ENCODE data around the gene CUTA. TPM values are rescaled to one million over a fixed set of nuclear protein-coding genes. Genes with fewer than 3 reads are reported as not detected.
A peak's percentile ranks its signal among the peaks of the same experiment; 100 is the strongest.
"Not testable (repeated sequence)": the region's sequence is repeated elsewhere in the genome, so short reads cannot be mapped to it uniquely, and the experiment has no call there.

CUTA gene
- total RNA-seq, 1 donor from 2014 or later = 73.2 TPM

DNA sequence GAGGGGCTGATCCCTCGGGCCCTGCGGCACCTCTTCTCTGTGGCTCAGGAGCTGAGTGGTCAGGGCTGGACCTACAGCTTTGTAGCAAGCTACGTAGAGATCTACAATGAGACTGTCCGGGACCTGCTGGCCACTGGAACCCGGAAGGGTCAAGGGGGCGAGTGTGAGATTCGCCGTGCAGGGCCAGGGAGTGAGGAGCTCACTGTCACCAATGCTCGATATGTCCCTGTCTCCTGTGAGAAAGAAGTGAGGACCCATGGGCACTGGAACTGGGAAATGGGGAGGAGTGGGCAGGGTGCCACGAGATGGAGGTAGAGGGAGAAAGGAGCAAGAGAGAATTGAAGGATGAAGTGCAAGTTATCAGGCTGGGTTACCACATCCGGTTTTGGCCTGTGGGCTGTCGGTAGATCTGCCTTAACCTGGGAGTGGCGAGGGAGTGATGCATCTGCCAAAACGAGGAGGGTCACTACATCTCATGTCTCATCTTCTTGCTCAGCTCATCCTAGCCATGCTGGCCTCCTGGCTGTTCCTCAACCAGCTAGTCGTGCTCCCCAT, 12.4 kb downstream of the CUTA start:
- Histone ChIP-seq H3K27me3 (no peaks in the 10 kb centered on the region), H3K4me3 (no peak overlapping the region), H3K36me3 (no peaks in the 10 kb centered on the region), H3K9me3 (no peaks in the 10 kb centered on the region), H3K4me1 (peaks cover 8% of the 10 kb centered on the region), H3K27ac (no peak overlapping the region)
- intact Hi-C loops (cut with DNase I) = no loop called here
- peak in 1 of 2 donors; percentile 71 for DNase-seq (ENCODE audit: extremely low spot score in 2 of 2)
- TF ChIP-seq, protein P1, sequence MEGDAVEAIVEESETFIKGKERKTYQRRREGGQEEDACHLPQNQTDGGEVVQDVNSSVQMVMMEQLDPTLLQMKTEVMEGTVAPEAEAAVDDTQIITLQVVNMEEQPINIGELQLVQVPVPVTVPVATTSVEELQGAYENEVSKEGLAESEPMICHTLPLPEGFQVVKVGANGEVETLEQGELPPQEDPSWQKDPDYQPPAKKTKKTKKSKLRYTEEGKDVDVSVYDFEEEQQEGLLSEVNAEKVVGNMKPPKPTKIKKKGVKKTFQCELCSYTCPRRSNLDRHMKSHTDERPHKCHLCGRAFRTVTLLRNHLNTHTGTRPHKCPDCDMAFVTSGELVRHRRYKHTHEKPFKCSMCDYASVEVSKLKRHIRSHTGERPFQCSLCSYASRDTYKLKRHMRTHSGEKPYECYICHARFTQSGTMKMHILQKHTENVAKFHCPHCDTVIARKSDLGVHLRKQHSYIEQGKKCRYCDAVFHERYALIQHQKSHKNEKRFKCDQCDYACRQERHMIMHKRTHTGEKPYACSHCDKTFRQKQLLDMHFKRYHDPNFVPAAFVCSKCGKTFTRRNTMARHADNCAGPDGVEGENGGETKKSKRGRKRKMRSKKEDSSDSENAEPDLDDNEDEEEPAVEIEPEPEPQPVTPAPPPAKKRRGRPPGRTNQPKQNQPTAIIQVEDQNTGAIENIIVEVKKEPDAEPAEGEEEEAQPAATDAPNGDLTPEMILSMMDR (IDR thresholded peaks at IDR 0.05) = no peak
- TF ChIP-seq POLR2A (IDR thresholded peaks at IDR 0.05) = no peak
- TF ChIP-seq POLR2AphosphoS5 (IDR thresholded peaks at IDR 0.05; ENCODE audit: insufficient read depth in 1 of 2, low read depth in 1 of 2) = no peak

DNA sequence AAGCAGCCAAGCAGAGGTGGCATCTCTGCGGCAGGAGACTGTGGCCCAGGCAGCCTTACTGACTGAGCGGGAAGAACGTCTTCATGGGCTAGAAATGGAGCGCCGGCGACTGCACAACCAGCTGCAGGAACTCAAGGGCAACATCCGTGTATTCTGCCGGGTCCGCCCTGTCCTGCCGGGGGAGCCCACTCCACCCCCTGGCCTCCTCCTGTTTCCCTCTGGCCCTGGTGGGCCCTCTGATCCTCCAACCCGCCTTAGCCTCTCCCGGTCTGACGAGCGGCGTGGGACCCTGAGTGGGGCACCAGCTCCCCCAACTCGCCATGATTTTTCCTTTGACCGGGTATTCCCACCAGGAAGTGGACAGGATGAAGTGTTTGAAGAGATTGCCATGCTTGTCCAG, 13.0 kb downstream of the CUTA start:
- no peaks in the 10 kb centered on the region for H3K36me3 ChIP-seq
- intact Hi-C loops (cut with DNase I) = no loop called here
- no peak overlapping the region for H3K27ac ChIP-seq
- H3K4me1 ChIP-seq = peaks cover 7% of the 10 kb centered on the region
- H3K4me3 ChIP-seq = no peak overlapping the region
- TF ChIP-seq, protein P1 (IDR thresholded peaks at IDR 0.05) = no peak
- no peak for TF ChIP-seq POLR2A (IDR thresholded peaks at IDR 0.05)
- no peak for TF ChIP-seq POLR2AphosphoS5 (IDR thresholded peaks at IDR 0.05; ENCODE audit: insufficient read depth in 1 of 2, low read depth in 1 of 2)
- H3K9me3 ChIP-seq = no peaks in the 10 kb centered on the region
- no peaks in the 10 kb centered on the region for H3K27me3 ChIP-seq
- DNase-seq (ENCODE audit: extremely low spot score in 2 of 2) = peak in 1 of 2 donors; percentile 64

DNA sequence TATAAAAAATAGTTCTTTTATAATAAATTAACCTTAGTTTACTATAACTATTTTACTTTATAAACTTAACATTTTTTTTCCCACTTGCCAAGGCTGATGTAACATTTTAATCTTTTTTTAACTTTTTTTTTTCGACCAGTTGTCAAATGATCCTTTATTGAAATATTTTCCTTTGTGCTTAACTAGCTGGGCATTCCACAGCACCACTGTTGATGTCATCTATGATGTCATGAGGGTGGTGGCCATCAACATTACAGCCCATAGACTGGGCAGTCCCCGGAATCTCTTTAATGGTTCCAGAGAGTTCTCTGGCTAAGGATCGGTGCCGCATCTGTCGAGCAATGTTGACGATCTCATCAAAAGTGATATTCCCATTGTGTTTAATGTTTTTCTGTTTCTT, 18.0 kb downstream of the CUTA start:
- DNase-seq (ENCODE audit: extremely low spot score in 2 of 2); H3K27ac ChIP-seq; H3K9me3 ChIP-seq; intact Hi-C loops (cut with DNase I); H3K4me1 ChIP-seq; H3K27me3 ChIP-seq; H3K36me3 ChIP-seq; H3K4me3 ChIP-seq: not testable (repeated sequence)

DNA sequence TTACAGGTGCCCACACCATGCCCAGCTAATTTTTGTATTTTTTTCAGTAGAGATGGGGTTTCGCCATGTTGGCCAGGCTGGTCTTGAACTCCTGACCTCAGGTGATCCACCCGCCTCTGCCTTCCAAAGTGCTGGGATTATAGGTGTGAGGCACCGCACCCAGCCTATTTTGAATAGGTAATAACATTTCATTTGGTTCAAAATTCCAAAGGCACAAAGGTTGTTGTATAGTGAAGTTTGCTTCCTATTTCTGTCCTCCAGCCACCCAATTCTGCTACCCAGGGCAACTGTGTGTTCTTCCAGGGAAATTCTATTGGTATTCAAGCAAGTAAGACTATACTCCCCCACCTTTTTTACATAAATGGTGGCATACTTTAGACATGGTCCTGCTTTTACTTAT, 19.3 kb downstream of the CUTA start:
- H3K4me3 ChIP-seq; H3K27me3 ChIP-seq; H3K4me1 ChIP-seq; DNase-seq (ENCODE audit: extremely low spot score in 2 of 2); H3K9me3 ChIP-seq; H3K36me3 ChIP-seq; intact Hi-C loops (cut with DNase I); H3K27ac ChIP-seq: not testable (repeated sequence)

DNA sequence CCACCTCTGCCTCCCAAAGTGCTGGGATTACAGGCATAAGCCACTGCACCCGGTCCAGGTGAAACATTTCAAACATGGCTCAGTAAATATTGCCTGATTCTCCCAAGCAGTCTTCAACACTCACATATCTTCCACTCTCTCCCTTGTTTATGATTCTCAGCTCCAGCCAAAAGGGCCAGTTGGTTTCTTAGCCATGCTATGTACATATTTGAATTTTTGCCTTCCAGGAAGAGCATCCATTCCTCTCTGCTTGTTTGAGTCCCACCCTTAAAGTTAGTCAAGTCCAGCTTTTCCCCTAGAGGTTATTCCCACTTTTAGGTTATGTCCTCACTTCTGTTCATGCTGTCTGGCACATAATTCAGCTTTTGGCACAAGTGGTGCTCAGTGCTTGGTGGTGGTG, 20.4 kb downstream of the CUTA start:
- intact Hi-C loops (cut with DNase I) = no loop called here
- no peak for DNase-seq (ENCODE audit: extremely low spot score in 2 of 2)
- Histone ChIP-seq H3K9me3 (no peaks in the 10 kb centered on the region), H3K27ac (no peak overlapping the region), H3K4me3 (no peak overlapping the region), H3K4me1 (no peaks in the 10 kb centered on the region), H3K36me3 (no peaks in the 10 kb centered on the region), H3K27me3 (no peaks in the 10 kb centered on the region)
- no peak for TF ChIP-seq POLR2A (IDR thresholded peaks at IDR 0.05)
- TF ChIP-seq, protein P1 (IDR thresholded peaks at IDR 0.05) = no peak
- no peak for TF ChIP-seq POLR2AphosphoS5 (IDR thresholded peaks at IDR 0.05; ENCODE audit: insufficient read depth in 1 of 2, low read depth in 1 of 2)

DNA sequence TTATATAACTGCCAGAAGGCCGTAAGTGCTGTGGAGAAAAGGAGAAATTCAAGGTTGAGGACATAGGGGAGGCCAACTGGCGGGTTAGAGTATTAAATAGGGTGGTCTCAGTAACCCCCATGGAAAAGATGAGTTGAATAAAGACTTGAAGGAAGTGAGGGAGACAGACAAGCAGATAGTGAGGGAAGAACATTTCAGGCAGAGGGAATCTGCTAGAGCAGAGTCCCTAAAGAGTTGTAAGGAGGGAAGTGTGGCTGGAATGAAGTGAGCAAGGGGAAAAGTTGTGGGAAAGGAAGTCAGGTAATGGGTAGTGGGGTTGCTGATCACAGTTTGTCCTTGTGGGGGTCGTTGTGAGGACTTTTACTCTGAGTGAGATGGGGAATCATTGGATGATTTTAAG, 24.9 kb downstream of the CUTA start:
- H3K27me3 ChIP-seq = no peaks in the 10 kb centered on the region
- H3K4me1 ChIP-seq = peaks cover 14% of the 10 kb centered on the region
- H3K36me3 ChIP-seq = no peaks in the 10 kb centered on the region
- no peak for DNase-seq (ENCODE audit: extremely low spot score in 2 of 2)
- TF ChIP-seq POLR2AphosphoS5 (IDR thresholded peaks at IDR 0.05; ENCODE audit: insufficient read depth in 1 of 2, low read depth in 1 of 2) (no peak), POLR2A (IDR thresholded peaks at IDR 0.05) (no peak)
- TF ChIP-seq, protein P1 (IDR thresholded peaks at IDR 0.05) = no peak
- H3K27ac ChIP-seq = no peak overlapping the region
- H3K4me3 ChIP-seq = no peak overlapping the region
- H3K9me3 ChIP-seq = no peaks in the 10 kb centered on the region
- intact Hi-C loops (cut with DNase I) = no loop called here
